ENCODE results near the gene PAM.

The PAM gene

GRCh38 chr5:102858808-102859207 is 103.7 kb downstream of the PAM start:
- no peaks in the 10 kb centered on the region for H3K36me3 ChIP-seq (ENCODE audit: insufficient read depth, insufficient read length, low read length)
- DNase-seq (ENCODE audit: low read depth, low spot score) = no peak
- no peak for TF ChIP-seq ZNF274 (IDR thresholded peaks at IDR 0.05; ENCODE audit: low read depth, low read length)
- H3K9ac ChIP-seq (ENCODE audit: insufficient read length, low read depth) = no peak overlapping the region
- no peaks in the 10 kb centered on the region for H3K4me1 ChIP-seq (ENCODE audit: insufficient read depth, insufficient read length)
- no peaks in the 10 kb centered on the region for H3K9me3 ChIP-seq (ENCODE audit: insufficient read depth, low read length)
- no peak overlapping the region for H3K4me3 ChIP-seq (ENCODE audit: insufficient read length, low read depth)
- H3K27me3 ChIP-seq (ENCODE audit: insufficient read depth, insufficient read length) = no peaks in the 10 kb centered on the region

- no peak for TF ChIP-seq YY1 (IDR thresholded peaks at IDR 0.05; ENCODE audit: insufficient read depth, insufficient read length)
- TF ChIP-seq ZNF274 (IDR thresholded peaks at IDR 0.05; ENCODE audit: low read depth, low read length) = no peak
- TF ChIP-seq SUZ12 (IDR thresholded peaks at IDR 0.05; ENCODE audit: extremely low read depth, insufficient read depth, insufficient read length) = no peak
- H3K4me1 ChIP-seq (ENCODE audit: insufficient read depth, insufficient read length) = no peaks in the 10 kb centered on the region
- DNase-seq (ENCODE audit: low read depth, low spot score) = no peak
- H3K9me3 ChIP-seq (ENCODE audit: insufficient read depth, low read length) = no peaks in the 10 kb centered on the region
- H3K36me3 ChIP-seq (ENCODE audit: insufficient read depth, insufficient read length, low read length) = no peaks in the 10 kb centered on the region
- H3K9ac ChIP-seq (ENCODE audit: insufficient read length, low read depth) = no peak overlapping the region
- H3K4me3 ChIP-seq (ENCODE audit: insufficient read length, low read depth) = no peak overlapping the region
- H3K27me3 ChIP-seq (ENCODE audit: insufficient read depth, insufficient read length) = no peaks in the 10 kb centered on the region
Measured at GRCh38 chr5:102860035-102860434, 104.9 kb downstream of the PAM start.

GRCh38 chr5:102863058-102863457 is 108.0 kb downstream of the PAM start:
- Histone ChIP-seq H3K9ac (ENCODE audit: insufficient read length, low read depth) (no peak overlapping the region), H3K36me3 (ENCODE audit: insufficient read depth, insufficient read length, low read length) (no peaks in the 10 kb centered on the region), H3K27me3 (ENCODE audit: insufficient read depth, insufficient read length) (no peaks in the 10 kb centered on the region), H3K4me1 (ENCODE audit: insufficient read depth, insufficient read length) (no peaks in the 10 kb centered on the region), H3K9me3 (ENCODE audit: insufficient read depth, low read length) (no peaks in the 10 kb centered on the region), H3K4me3 (ENCODE audit: insufficient read length, low read depth) (no peak overlapping the region)
- no peak for TF ChIP-seq YY1 (IDR thresholded peaks at IDR 0.05; ENCODE audit: insufficient read depth, insufficient read length)
- TF ChIP-seq ZNF274 (IDR thresholded peaks at IDR 0.05; ENCODE audit: low read depth, low read length) = no peak
- no peak for TF ChIP-seq SUZ12 (IDR thresholded peaks at IDR 0.05; ENCODE audit: extremely low read depth, insufficient read depth, insufficient read length)
- DNase-seq (ENCODE audit: low read depth, low spot score) = no peak

GRCh38 chr5:102863764-102864560 is 108.9 kb downstream of the PAM start:
- Histone ChIP-seq H3K36me3 (ENCODE audit: insufficient read depth, insufficient read length, low read length) (no peaks in the 10 kb centered on the region), H3K9ac (ENCODE audit: insufficient read length, low read depth) (no peak overlapping the region), H3K4me1 (ENCODE audit: insufficient read depth, insufficient read length) (no peaks in the 10 kb centered on the region), H3K27me3 (ENCODE audit: insufficient read depth, insufficient read length) (no peaks in the 10 kb centered on the region), H3K4me3 (ENCODE audit: insufficient read length, low read depth) (no peak overlapping the region), H3K9me3 (ENCODE audit: insufficient read depth, low read length) (no peaks in the 10 kb centered on the region)
- no peak for TF ChIP-seq ZNF274 (IDR thresholded peaks at IDR 0.05; ENCODE audit: low read depth, low read length)
- no peak for TF ChIP-seq YY1 (IDR thresholded peaks at IDR 0.05; ENCODE audit: insufficient read depth, insufficient read length)
- no peak for TF ChIP-seq SUZ12 (IDR thresholded peaks at IDR 0.05; ENCODE audit: extremely low read depth, insufficient read depth, insufficient read length)
- no peak for DNase-seq (ENCODE audit: low read depth, low spot score)

- H3K9ac ChIP-seq (ENCODE audit: insufficient read length, low read depth) = peak overlapping the region; percentile 85
- H3K36me3 ChIP-seq (ENCODE audit: insufficient read depth, insufficient read length, low read length) = no peaks in the 10 kb centered on the region
- no peaks in the 10 kb centered on the region for H3K27me3 ChIP-seq (ENCODE audit: insufficient read depth, insufficient read length)
- DNase-seq (ENCODE audit: low read depth, low spot score) = no peak
- TF ChIP-seq SUZ12 (IDR thresholded peaks at IDR 0.05; ENCODE audit: extremely low read depth, insufficient read depth, insufficient read length) (no peak), ZNF274 (IDR thresholded peaks at IDR 0.05; ENCODE audit: low read depth, low read length) (no peak), YY1 (IDR thresholded peaks at IDR 0.05; ENCODE audit: insufficient read depth, insufficient read length) (no peak)
- no peaks in the 10 kb centered on the region for H3K9me3 ChIP-seq (ENCODE audit: insufficient read depth, low read length)
- no peaks in the 10 kb centered on the region for H3K4me1 ChIP-seq (ENCODE audit: insufficient read depth, insufficient read length)
- peak overlapping the region; percentile 68 for H3K4me3 ChIP-seq (ENCODE audit: insufficient read length, low read depth)
Measured at GRCh38 chr5:102865171-102865509, 110.0 kb downstream of the PAM start.

- Histone ChIP-seq H3K36me3 (ENCODE audit: insufficient read depth, insufficient read length, low read length) (no peaks in the 10 kb centered on the region), H3K9me3 (ENCODE audit: insufficient read depth, low read length) (no peaks in the 10 kb centered on the region), H3K4me3 (ENCODE audit: insufficient read length, low read depth) (peak overlapping the region; percentile 68), H3K4me1 (ENCODE audit: insufficient read depth, insufficient read length) (no peaks in the 10 kb centered on the region), H3K27me3 (ENCODE audit: insufficient read depth, insufficient read length) (no peaks in the 10 kb centered on the region), H3K9ac (ENCODE audit: insufficient read length, low read depth) (peak overlapping the region; percentile 85)
- peak; percentile 36 for DNase-seq (ENCODE audit: low read depth, low spot score)
- TF ChIP-seq ZNF274 (IDR thresholded peaks at IDR 0.05; ENCODE audit: low read depth, low read length) (no peak), YY1 (IDR thresholded peaks at IDR 0.05; ENCODE audit: insufficient read depth, insufficient read length) (no peak), SUZ12 (IDR thresholded peaks at IDR 0.05; ENCODE audit: extremely low read depth, insufficient read depth, insufficient read length) (no peak)
Measured at GRCh38 chr5:102865510-102866236, 110.6 kb downstream of the PAM start.

- Histone ChIP-seq H3K36me3 (ENCODE audit: insufficient read depth, insufficient read length, low read length) (no peaks in the 10 kb centered on the region), H3K4me1 (ENCODE audit: insufficient read depth, insufficient read length) (no peaks in the 10 kb centered on the region), H3K9ac (ENCODE audit: insufficient read length, low read depth) (peak overlapping the region; percentile 85), H3K9me3 (ENCODE audit: insufficient read depth, low read length) (no peaks in the 10 kb centered on the region), H3K27me3 (ENCODE audit: insufficient read depth, insufficient read length) (no peaks in the 10 kb centered on the region), H3K4me3 (ENCODE audit: insufficient read length, low read depth) (peak overlapping the region; percentile 68)
- TF ChIP-seq YY1 (IDR thresholded peaks at IDR 0.05; ENCODE audit: insufficient read depth, insufficient read length) (no peak), SUZ12 (IDR thresholded peaks at IDR 0.05; ENCODE audit: extremely low read depth, insufficient read depth, insufficient read length) (no peak), ZNF274 (IDR thresholded peaks at IDR 0.05; ENCODE audit: low read depth, low read length) (no peak)
- no peak for DNase-seq (ENCODE audit: low read depth, low spot score)
Measured at GRCh38 chr5:102866237-102866600, 111.1 kb downstream of the PAM start.
